Measurements from ENCODE around the gene CYB5R3. TPM values are rescaled to one million over a fixed set of nuclear protein-coding genes. Genes with fewer than 3 reads are reported as not detected.

CYB5R3 gene
- total RNA-seq, 1 donor from 2014 or later, result 77.3 TPM

GRCh38 chr22:42645938-42646568 is 3.1 kb downstream of the CYB5R3 start:
- DNase-seq (ENCODE audit: low spot score, unreplicated experiment), result no peak
- Mint-ChIP-seq H3K36me3 (ENCODE audit: insufficient read depth) (no peaks in the 10 kb centered on the region), H3K4me1 (ENCODE audit: low read depth) (peaks cover 20% of the 10 kb centered on the region), H3K4me3 (ENCODE audit: low read depth) (no peak overlapping the region), H3K27me3 (no peaks in the 10 kb centered on the region), H3K9me3 (ENCODE audit: low read depth) (no peaks in the 10 kb centered on the region), H3K27ac (no peak overlapping the region)
- TF ChIP-seq, protein P1, sequence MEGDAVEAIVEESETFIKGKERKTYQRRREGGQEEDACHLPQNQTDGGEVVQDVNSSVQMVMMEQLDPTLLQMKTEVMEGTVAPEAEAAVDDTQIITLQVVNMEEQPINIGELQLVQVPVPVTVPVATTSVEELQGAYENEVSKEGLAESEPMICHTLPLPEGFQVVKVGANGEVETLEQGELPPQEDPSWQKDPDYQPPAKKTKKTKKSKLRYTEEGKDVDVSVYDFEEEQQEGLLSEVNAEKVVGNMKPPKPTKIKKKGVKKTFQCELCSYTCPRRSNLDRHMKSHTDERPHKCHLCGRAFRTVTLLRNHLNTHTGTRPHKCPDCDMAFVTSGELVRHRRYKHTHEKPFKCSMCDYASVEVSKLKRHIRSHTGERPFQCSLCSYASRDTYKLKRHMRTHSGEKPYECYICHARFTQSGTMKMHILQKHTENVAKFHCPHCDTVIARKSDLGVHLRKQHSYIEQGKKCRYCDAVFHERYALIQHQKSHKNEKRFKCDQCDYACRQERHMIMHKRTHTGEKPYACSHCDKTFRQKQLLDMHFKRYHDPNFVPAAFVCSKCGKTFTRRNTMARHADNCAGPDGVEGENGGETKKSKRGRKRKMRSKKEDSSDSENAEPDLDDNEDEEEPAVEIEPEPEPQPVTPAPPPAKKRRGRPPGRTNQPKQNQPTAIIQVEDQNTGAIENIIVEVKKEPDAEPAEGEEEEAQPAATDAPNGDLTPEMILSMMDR (IDR thresholded peaks at IDR 0.05; ENCODE audit: unreplicated experiment), result no peak

DNA sequence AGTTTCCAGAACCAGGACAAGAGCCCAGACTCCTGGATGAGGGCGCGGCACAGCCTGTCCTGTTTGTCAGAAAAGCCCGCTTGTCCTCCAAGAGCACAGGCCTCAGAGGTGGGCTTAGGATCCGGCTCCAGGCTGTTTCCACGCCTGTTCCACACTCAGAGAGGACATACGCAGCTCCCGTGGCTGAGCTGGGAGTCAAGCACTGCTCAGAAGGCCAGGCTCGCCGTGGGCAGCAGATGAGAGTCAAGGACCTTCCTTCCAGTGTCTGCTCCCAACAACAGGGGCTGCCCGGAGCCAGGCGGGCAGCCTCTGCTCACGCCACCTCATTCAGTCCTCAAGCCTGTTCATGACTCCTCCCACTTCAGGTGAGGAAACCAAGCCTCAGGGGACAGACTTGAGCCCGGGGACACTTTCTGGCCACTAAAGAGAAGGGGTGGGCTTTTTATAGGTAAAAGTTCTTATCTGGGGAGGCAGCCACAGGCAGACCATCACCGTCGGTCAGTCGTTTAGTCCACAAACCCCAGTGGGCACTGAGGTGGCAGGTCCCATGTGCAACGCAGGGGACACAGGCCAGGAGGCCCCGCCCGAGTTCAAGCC is 3.8 kb downstream of the CYB5R3 start:
- Mint-ChIP-seq H3K4me1 (ENCODE audit: low read depth) (peaks cover 20% of the 10 kb centered on the region), H3K9me3 (ENCODE audit: low read depth) (no peaks in the 10 kb centered on the region), H3K4me3 (ENCODE audit: low read depth) (peak overlapping the region; percentile 16), H3K27ac (peak overlapping the region; percentile 86), H3K36me3 (ENCODE audit: insufficient read depth) (no peaks in the 10 kb centered on the region), H3K27me3 (no peaks in the 10 kb centered on the region)
- no peak for DNase-seq (ENCODE audit: low spot score, unreplicated experiment)
- TF ChIP-seq, protein P1 (IDR thresholded peaks at IDR 0.05; ENCODE audit: unreplicated experiment), result no peak

DNA sequence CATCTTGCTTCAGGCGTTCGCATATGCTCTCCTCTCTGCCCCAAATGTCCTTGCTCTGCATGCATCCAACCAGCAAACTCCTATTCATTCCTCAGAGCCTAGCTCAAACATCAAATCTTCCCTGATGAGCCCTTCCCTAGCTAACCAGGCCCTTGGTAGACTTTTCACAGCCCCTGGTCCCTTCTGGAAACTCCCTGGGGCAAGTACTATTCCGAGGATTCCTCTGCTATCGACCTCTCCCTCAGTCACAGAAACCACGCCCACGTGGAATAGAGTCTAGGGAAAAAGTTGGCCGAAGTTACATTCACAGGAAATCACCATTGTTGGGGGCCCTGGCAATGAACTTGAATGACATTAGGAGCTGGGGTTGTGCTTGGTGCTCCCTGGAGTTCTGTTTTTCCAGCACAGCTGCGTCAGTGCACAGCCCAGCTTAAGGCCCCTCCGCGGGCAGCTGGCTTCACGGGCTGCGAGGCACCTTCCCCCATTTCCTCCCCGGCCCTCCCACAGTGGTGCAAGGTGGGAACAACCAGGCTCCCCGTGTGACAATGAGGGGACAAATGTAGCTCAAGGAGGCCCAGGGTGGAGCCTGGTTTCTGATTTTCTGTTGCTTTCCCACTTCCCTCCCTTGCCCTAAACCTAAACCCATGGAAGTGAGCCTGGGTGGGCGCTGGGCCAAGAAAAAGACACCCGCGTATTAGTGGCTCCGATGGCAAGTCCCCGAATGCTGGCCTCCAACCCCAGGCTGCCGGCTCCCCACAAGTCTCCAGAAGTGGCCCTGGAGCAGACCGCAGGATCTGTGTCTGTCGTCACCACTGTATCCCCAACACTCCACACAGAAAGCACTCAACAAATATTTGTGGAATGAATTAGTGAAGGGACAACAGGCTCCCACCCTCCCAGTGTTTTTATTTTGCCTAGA is 4.5 kb downstream of the CYB5R3 start:
- H3K4me1 Mint-ChIP-seq (ENCODE audit: low read depth), result peaks cover 20% of the 10 kb centered on the region
- H3K27ac Mint-ChIP-seq, result peak overlapping the region; percentile 86
- no peak for DNase-seq (ENCODE audit: low spot score, unreplicated experiment)
- no peaks in the 10 kb centered on the region for H3K9me3 Mint-ChIP-seq (ENCODE audit: low read depth)
- no peaks in the 10 kb centered on the region for H3K27me3 Mint-ChIP-seq
- no peak overlapping the region for H3K4me3 Mint-ChIP-seq (ENCODE audit: low read depth)
- TF ChIP-seq, protein P1 (IDR thresholded peaks at IDR 0.05; ENCODE audit: unreplicated experiment), result no peak
- H3K36me3 Mint-ChIP-seq (ENCODE audit: insufficient read depth), result no peaks in the 10 kb centered on the region

DNA sequence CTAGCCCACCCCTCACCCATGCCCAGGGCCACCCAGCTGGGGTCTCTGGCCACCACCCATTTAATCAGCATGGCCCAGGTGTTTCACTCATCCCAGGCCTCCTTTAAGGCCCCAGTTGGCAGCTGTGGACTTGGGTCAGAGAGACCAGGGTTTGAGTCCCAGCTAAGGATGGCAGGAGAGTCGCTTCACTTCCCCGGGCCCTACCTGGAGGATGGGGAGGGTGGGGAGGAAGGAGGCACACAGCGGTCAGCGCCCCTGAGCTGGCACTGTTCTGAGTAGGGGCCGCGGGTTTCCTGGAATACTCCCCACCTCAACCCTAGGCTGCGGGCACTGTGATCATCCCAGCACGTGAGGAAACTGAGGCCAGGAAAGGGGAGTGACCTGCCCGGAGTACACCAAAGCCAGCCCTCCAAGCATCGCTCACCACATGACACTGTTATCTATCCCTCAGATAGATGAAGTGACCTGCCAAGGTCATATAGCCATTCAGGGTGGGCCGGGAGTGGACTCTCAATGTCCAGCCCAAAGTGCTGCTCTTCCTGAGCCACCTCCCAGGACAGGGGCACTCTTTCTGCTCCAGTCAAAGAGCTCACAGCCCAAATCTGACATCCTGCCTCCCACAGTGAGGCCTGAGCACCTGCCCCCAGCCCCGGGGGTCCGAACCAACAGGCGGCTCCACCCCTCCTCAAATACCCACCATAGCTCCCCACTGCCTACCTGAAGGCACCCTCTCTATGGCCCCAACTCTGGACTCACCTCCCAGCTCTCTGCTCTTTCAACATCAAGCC is 5.4 kb downstream of the CYB5R3 start:
- no peak overlapping the region for H3K27ac Mint-ChIP-seq
- no peaks in the 10 kb centered on the region for H3K9me3 Mint-ChIP-seq (ENCODE audit: low read depth)
- TF ChIP-seq, protein P1 (IDR thresholded peaks at IDR 0.05; ENCODE audit: unreplicated experiment), result no peak
- no peak overlapping the region for H3K4me3 Mint-ChIP-seq (ENCODE audit: low read depth)
- DNase-seq (ENCODE audit: low spot score, unreplicated experiment), result no peak
- H3K36me3 Mint-ChIP-seq (ENCODE audit: insufficient read depth), result no peaks in the 10 kb centered on the region
- peaks cover 20% of the 10 kb centered on the region for H3K4me1 Mint-ChIP-seq (ENCODE audit: low read depth)
- no peaks in the 10 kb centered on the region for H3K27me3 Mint-ChIP-seq

Data from progenitor cell of endocrine pancreas (in vitro differentiated cells).